Raji (cell line): Measurements from ENCODE around the gene RWDD3.

Source experiments
- POLR2A ChIP-seq: IDR thresholded peaks from 2 replicates; pipeline ENCODE4 v1.6.1; 2011; ENCODE audit warnings: low read depth, low read length, control low read depth; ENCODE audit not compliant: insufficient read depth

RWDD3 gene

DNA sequence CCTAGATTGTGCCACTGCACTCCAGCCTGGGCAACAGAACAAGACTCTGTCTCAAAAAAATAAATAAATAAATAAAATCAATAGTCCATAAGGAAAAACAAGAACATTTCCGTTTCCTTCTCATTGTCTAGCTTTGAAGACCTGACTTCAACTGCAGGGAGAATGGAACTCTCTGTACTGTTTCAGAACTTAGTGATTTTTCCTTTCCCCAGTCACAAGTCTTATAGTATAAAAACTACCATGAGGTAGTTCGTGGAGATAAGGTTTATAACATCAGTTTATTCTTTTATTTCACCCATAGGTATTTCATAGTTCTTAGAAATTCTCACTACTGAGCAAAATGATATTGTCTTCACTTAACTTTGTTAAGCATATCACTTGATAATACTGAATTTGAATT is 11.4 kb upstream of the RWDD3 start:
- TF ChIP-seq POLR2A: no peak

GRCh38 chr1:95223110-95223509 is 10.9 kb upstream of the RWDD3 start:
- TF ChIP-seq POLR2A: no peak

- TF ChIP-seq POLR2A: no peak
Observed at GRCh38 chr1:95226781-95227660, 7.0 kb upstream of the RWDD3 start.

- TF ChIP-seq POLR2A: no peak
Observed at GRCh38 chr1:95229037-95229436, 5.0 kb upstream of the RWDD3 start.

GRCh38 chr1:95229706-95230105 is 4.3 kb upstream of the RWDD3 start:
- no peak for TF ChIP-seq POLR2A

- TF ChIP-seq POLR2A: no peak
Observed at GRCh38 chr1:95230256-95230655, 3.8 kb upstream of the RWDD3 start.

- TF ChIP-seq POLR2A: no peak
Observed at GRCh38 chr1:95230768-95231191, 3.2 kb upstream of the RWDD3 start.

- no peak for TF ChIP-seq POLR2A
Observed at GRCh38 chr1:95232646-95233318, 1.2 kb upstream of the RWDD3 start.

GRCh38 chr1:95233319-95233736 is 682 bp upstream of the RWDD3 start:
- TF ChIP-seq POLR2A: no peak

DNA sequence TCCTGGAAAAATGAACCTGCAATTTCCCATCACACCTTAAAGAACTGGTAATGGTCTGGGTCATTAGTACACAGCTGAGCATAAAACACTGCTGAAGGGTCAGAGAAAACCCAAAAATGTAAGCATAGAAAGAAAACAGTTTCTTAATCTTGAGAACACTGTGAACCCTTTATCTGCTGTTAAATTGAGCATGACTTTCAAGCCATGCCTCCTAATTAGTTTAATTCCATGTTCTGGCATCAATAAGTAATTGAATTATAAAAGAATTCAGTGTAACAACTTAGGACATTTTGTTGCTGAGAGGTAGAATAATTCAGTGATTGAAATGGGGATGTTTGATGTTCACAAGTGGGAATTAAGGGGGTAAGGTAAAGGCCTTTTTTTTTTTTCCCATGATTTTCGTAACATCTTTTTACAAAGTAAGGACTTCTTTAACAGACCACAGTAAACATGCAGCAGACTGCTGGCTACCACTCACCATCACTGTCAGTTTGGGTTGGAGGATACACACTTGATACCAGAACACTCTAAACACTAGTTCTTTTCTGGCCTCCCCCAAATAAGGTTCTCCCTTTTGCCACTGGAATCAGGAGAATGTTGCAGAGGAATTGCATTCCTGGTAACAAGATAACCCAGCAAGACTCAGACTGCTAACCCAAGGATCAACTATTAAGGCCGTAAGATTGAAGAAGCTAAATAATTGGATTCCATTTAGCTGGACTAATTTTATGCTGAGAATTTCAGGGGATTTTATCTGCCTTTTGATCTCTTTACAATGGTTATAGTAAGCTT is 3.0 kb downstream of the RWDD3 start:
- TF ChIP-seq POLR2A: no peak

DNA sequence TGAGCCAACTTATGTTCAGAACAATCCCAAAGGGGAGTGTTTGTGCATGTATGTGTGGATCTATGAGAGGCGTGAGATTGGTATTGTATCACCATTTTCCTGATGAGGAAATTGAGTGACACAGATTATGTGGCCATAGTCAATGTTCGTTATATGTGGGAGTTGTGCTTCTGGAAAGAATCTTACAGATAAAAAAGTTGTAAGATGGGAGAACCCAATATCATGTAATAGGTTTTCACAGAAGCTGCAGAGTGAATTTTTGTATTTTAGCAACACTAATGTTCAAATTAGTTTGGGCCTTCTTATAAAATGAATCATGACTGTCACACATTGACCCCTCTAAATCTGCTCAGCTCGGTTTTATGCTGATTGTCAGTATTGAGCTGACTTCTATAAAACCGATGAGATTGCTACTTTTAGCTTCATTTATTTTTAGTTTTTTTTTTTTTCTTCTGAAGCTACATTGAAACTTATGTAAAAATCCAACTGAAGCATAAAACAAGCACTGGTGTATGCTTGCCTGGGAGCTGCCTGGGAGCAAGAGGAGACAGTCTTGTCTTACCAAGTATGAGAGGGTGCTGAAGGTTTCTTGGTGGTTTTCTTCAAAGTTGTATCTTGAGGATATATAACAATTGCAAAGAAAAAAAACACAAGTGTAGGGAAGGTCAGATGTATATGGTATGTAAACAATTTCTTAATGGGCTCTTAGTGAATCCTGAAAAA is 4.1 kb downstream of the RWDD3 start:
- no peak for TF ChIP-seq POLR2A

GRCh38 chr1:95245029-95245428 is 11.0 kb downstream of the RWDD3 start:
- TF ChIP-seq POLR2A: no peak

GRCh38 chr1:95246511-95246910 is 12.5 kb downstream of the RWDD3 start:
- no peak for TF ChIP-seq POLR2A

GRCh38 chr1:95247607-95248006 is 13.6 kb downstream of the RWDD3 start:
- TF ChIP-seq POLR2A: no peak

DNA sequence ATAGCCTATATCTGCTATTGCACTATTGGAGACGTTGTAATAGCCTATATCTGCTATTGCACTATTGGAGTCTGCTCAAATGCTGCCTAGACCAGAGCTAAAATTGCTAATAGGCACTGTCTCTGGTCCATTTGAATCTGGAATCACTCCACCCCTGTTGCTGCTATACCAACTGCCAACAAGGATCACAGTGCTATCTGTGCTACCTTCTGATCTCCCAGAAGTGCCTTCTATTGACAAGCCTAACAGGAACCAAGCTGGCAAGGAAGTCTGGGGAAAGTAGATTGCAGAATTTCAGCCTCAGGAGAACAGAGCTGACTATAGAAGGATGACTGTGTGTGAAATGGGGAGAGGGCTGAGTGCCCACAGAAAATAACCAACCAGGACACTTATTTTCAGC is 15.9 kb downstream of the RWDD3 start:
- no peak for TF ChIP-seq POLR2A
